Measurements from ENCODE around the gene WDR81.
"Not testable (repeated sequence)": the region's sequence is repeated elsewhere in the genome, so short reads cannot be mapped to it uniquely, and the experiment has no call there.

Gene WDR81

GRCh38 chr17:1753767-1754429 lies 29.4 kb downstream of the WDR81 start:
- no peak for DNase-seq

- DNase-seq: peak in 1 of 51 donors; percentile 27
These were observed 30.1 kb downstream of the WDR81 start for GRCh38 chr17:1754430-1755112.

DNA sequence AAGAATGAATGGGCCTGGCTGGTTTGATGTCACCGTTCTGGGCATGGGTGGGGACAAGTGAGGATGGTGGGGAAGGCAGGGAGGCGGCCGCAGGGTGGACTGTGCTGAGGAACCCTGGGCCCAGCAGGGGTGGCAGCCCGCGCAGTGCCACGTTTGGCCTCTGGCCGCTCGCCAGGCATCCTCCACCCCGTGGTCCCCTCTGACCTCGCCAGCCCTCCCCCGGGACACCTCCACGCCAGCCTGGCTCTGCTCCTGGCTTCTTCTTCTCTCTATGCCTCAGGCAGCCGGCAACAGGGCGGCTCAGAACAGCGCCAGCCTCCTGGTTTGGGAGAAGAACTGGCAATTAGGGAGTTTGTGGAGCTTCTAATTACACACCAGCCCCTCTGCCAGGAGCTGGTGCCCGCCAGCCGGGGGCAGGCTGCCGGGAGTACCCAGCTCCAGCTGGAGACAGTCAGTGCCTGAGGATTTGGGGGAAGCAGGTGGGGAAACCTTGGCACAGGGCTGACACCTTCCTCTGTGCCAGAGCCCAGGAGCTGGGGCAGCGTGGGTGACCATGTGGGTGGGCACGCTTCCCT lies 30.8 kb downstream of the WDR81 start:
- DNase-seq: peak in 2 of 51 donors; percentile 13 to 27

GRCh38 chr17:1755827-1756262 lies 31.3 kb downstream of the WDR81 start:
- DNase-seq: no peak

GRCh38 chr17:1758807-1759206 lies 34.3 kb downstream of the WDR81 start:
- DNase-seq: peak in 2 of 51 donors; percentile 6 to 14

- DNase-seq: no peak
These were observed 35.0 kb downstream of the WDR81 start for GRCh38 chr17:1759529-1759928.

DNA sequence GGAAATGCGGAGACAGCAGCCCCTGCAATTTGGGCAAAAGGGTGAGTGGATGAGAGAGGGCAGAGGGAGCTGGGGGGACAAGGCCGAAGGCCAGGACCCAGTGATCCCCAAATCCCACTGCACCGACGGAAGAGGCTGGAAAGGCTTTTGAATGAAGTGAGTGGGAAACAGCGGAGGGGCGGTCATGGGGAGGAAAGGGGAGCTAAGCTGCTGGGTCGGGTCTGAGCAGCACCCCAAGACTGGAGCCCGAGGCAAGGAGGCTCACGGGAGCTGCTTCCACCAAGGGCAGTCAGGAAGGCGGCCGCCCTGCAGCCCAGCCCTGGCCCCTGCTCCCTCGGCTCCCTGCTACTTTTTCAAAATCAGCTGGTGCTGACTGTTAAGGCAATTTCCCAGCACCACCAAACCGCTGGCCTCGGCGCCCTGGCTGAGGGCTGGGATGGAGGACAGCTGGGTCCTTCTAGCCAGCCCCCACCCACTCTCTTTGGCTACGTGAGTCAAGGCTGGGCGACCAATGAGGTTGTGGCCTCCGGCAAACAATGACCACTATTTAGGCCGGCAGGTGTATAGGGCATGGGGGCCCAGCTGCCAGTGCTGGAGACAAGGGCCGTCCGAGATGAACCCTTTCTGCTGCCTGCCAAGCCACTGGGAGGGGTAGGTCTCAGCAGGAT lies 37.9 kb downstream of the WDR81 start:
- peak in 2 of 51 donors; percentile 25 to 26 for DNase-seq

GRCh38 chr17:1762901-1763898 lies 38.7 kb downstream of the WDR81 start:
- peak in 2 of 51 donors; percentile 19 to 25 for DNase-seq

DNA sequence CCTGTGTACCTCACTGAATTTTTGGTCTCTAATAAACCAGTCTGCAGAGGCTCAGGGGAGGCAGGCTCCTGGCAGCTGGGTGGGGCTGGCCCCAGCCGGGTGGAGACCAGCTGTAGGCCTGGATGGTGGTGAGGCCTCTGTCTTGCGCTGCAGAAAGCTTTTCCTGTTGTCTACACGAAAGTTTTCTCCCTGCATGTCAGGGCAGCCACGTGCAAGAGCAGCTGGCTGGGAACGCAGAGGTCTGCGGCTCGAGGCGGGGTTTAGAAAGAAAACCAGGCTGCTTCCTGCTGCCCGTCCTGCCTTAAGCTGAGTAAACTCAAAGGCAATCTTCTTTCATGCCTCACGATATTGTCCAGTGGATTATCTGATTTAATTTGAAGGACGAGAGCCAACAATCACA lies 39.8 kb downstream of the WDR81 start:
- DNase-seq: peak in 2 of 51 donors; percentile 21 to 29

DNA sequence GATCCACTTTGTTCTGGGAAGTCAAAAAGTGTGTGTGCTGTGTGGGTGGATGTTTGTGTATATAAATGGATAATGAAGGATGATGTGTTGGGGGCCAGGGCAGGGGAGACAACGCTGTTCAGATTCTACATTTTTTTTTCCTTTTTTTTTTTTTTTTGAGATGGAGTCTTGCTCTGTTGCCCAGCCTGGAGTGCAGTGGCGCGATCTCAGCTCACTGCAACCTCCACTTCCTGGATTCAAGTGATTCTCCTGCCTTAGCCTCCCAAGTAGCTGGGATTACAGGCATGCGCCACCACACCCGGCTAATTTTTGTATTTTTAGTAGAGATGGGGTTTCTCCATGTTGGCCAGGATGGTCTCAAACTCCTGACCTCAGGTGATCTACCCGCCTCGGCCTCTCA lies 40.2 kb downstream of the WDR81 start:
- DNase-seq: not testable (repeated sequence)

DNA sequence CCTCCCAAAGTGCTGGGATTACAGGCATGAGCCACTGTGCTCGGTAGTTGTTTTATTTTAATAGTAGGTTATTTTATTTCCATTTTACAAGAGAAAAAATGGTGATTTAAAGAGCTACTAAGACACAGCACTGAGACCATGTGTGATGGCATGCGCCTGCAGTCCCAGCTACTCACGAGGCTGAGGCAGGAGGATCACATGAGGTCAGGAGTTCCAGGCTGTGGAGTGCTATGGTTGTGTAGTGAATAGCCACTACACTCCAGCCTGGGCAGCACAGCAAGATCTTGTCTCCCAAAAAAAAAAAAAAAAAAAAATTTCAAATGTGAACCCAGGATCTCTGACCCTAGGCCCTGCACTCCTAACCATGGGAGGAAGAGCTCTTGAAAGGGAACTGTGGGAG lies 41.1 kb downstream of the WDR81 start:
- no peak for DNase-seq

DNA sequence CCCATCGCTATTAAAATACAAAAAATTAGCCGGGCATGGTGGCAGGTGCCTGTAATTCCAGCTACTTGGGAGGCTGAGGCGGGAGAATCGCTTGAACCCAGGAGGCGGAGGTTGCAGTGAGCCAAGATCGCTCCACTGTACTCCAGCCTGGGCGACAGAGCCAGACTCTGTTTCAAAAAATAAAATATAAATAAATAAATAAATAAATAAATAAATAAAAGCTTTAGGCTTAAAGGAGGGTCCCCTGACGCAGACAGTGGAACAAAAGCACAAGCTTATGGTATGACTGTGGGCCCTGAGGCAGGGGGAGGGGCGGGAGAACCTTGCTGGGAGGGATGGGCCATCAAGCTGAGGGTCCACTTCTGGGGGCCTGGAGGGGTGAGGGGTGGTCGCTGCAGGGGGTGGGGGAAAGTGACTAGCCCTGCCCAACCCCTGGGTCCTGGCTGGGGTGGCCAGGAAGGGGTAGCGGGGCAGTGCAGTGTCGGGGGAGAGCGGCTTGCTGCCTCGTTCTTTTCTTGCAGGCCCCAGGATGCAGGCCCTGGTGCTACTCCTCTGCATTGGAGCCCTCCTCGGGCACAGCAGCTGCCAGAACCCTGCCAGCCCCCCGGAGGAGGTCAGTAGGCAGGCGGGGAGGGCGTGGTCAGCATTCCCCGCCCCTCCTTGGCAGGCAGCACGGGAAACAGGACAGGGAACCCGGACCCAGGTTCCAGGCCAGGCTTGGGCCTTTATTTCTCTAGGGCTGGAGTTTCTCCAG lies 42.1 kb downstream of the WDR81 start:
- peak in 3 of 51 donors; percentile 11 to 30 (median 28) for DNase-seq

- DNase-seq: no peak
These were observed 42.9 kb downstream of the WDR81 start for GRCh38 chr17:1767358-1767757.

DNA sequence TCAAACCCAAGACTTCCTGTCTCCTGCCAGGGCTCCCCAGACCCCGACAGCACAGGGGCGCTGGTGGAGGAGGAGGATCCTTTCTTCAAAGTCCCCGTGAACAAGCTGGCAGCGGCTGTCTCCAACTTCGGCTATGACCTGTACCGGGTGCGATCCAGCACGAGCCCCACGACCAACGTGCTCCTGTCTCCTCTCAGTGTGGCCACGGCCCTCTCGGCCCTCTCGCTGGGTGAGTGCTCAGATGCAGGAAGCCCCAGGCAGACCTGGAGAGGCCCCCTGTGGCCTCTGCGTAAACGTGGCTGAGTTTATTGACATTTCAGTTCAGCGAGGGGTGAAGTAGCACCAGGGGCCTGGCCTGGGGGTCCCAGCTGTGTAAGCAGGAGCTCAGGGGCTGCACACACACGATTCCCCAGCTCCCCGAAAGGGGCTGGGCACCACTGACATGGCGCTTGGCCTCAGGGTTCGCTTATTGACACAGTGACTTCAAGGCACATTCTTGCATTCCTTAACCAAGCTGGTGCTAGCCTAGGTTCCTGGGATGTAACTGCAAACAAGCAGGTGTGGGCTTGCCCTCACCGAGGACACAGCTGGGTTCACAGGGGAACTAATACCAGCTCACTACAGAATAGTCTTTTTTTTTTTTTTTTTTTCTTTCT lies 45.4 kb downstream of the WDR81 start:
- DNase-seq: no peak

DNA sequence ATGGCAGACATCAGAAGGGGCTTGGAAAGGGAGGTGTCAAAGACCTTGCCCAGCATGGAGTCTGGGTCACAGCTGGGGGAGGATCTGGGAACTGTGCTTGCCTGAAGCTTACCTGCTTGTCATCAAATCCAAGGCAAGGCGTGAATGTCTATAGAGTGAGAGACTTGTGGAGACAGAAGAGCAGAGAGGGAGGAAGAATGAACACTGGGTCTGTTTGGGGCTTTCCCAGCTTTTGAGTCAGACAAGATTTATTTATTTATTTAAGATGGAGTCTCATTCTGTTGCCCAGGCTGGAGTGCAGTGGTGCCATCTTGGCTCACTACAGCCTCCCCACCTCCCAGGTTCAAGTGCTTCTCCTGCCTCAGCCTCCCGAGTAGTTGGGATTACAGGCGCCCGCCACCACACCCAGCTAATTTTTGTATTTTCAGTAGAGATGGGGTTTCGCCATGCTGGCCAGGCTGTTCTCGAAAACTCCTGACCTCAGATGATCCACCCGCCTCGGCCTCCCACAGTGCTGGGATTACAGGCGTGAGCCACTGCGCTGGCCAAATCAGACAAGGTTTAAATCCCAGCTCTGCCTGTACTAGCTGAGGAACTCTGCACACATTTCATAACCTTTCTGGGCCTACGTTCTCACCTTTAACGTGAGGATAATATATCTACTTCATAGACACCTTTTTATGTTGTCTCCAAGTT lies 48.6 kb downstream of the WDR81 start:
- DNase-seq: not testable (repeated sequence)

DNA sequence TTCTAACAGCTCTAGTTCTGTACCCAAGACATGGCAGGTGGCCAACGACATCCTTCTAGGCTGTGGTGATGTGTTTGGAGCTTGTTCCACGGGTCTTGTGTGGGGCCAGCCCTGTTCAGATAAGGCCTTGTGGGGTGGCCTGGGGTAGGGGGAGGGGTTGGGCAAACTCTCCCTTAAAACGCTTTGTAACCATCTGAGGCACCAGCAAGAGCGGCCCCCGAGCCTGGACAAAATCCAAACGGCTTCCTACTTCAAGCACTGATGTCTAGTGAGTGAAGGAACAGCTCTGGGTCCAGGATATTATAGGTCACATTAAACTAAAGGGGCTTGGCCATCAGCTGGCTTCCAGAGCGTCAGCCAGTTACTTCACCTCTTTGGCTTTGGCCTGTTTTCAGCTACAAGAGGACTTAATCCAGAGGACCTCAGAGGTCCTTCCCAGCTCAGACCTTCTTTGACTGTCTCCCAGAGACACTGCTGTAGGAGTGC lies 49.2 kb downstream of the WDR81 start:
- no peak for DNase-seq

DNA sequence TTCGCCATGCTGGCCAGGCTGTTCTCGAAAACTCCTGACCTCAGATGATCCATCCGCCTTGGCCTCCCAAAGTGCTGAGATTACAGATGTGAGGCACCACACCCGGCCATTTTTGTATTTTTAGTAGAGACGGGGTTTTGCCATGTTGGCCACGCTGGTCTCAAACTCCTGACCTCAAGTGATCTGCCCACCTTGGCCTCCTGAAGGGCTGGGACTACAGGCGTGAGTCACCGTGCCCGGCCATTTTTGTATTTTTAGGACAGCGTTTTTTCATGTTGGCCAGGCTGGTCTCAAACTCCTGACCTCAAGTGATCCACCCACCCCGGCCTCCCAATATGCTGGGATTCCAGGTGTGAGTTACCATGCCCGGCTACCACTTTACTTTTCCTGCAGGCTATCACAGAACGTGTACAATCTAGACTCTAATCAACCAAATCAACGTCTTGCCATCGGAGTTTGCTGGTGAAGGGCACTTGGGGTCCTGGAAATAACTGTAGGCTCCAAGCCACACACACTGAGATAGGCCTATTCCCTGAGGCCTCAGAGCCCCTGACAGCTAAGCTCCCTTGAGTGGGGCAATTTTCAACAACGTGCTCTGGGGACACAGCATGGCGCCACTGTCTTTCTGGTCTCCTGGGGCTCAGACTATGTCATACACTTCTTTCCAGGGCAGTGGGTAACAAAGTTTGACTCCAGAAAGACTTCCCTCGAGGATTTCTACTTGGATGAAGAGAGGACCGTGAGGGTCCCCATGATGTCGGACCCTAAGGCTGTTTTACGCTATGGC lies 50.1 kb downstream of the WDR81 start:
- no peak for DNase-seq

- DNase-seq: no peak
These were observed 51.8 kb downstream of the WDR81 start for GRCh38 chr17:1776328-1776727.

All from hypothalamus (tissue), 51 donors.